DND-41 (cell line): ENCODE data around the gene AP4M1.
A peak's percentile ranks its signal among the peaks of the same experiment; 100 is the strongest.

Experiments used
- ATAC-seq: fragments of 200-7000 bp; cut with Tn5 transposase; 3 replicates; pipeline ENCODE4 v1.9.1; 2021; ENCODE audit warnings: low read depth; ENCODE audit not compliant: insufficient read depth
- DNase-seq: peaks from one replicate; pipeline ENCODE4 v3.0.0-alpha.2; 2020
- H2AFZ ChIP-seq: 2 replicates; pipeline ENCODE4 v1.6.0; 2012; ENCODE audit warnings: low read depth, low read length
- H3K27ac ChIP-seq: 2 replicates; pipeline ENCODE4 v1.5.1; 2012; ENCODE audit warnings: low read length, inconsistent platforms
- H3K27me3 ChIP-seq: fragments of 200-600 bp; sonication (generic); 2 replicates; pipeline ENCODE4 v1.6.0; 2012; ENCODE audit warnings: low read length, mild to moderate bottlenecking, inconsistent platforms; ENCODE audit not compliant: insufficient read depth, poor library complexity
- H3K36me3 ChIP-seq: 2 replicates; pipeline ENCODE4 v1.5.1; 2012; ENCODE audit warnings: low read length, inconsistent platforms; ENCODE audit not compliant: insufficient read depth
- H3K4me1 ChIP-seq: 2 replicates; pipeline ENCODE4 v1.5.1; 2012; ENCODE audit warnings: mild to moderate bottlenecking, low read length; ENCODE audit not compliant: insufficient read depth
- H3K4me2 ChIP-seq: 2 replicates; pipeline ENCODE4 v1.6.0; 2012; ENCODE audit warnings: mild to moderate bottlenecking, moderate library complexity, low read length, inconsistent platforms; ENCODE audit not compliant: insufficient read depth
- H3K4me3 ChIP-seq, 2 experiments: fragments of 200-600 bp in 1 of 2; shearing (Covaris generic) in 1 of 2; 2 replicates each; pipeline ENCODE4 v1.5.1; 2012 to 2016; ENCODE audit warnings: inconsistent platforms in 2 of 2, low read length in 2 of 2, mild to moderate bottlenecking in 2 of 2, low read depth in 1 of 2, moderate library complexity in 1 of 2
- H3K79me2 ChIP-seq: 2 replicates; pipeline ENCODE4 v1.6.0; 2012; ENCODE audit warnings: low read length, inconsistent platforms; ENCODE audit not compliant: insufficient read depth
- H3K9ac ChIP-seq: 2 replicates; pipeline ENCODE4 v1.6.0; 2012; ENCODE audit warnings: low read depth, mild to moderate bottlenecking, inconsistent platforms, low read length, moderate library complexity
- H3K9me3 ChIP-seq: 2 replicates; pipeline ENCODE4 v1.5.1; 2012; ENCODE audit warnings: low read length, moderate library complexity, mild to moderate bottlenecking, inconsistent platforms; ENCODE audit not compliant: insufficient read depth, severe bottlenecking
- H4K20me1 ChIP-seq: 2 replicates; pipeline ENCODE4 v1.6.0; 2012; ENCODE audit warnings: low read length; ENCODE audit not compliant: insufficient read depth
- EZH2 ChIP-seq: IDR thresholded peaks from 3 replicates; pipeline ENCODE4 v1.6.1; 2012; ENCODE audit warnings: borderline replicate concordance, low read depth, mild to moderate bottlenecking, moderate library complexity, low read length, inconsistent platforms; ENCODE audit not compliant: severe bottlenecking
- TF ChIP-seq, protein P1 (sequence below): IDR thresholded peaks from 2 replicates; pipeline ENCODE4 v1.5.1; 2012; ENCODE audit warnings: borderline replicate concordance, low read length, moderate library complexity, mild to moderate bottlenecking; ENCODE audit not compliant: poor library complexity, severe bottlenecking; ENCODE audit errors: extremely low read depth

The AP4M1 gene

DNA sequence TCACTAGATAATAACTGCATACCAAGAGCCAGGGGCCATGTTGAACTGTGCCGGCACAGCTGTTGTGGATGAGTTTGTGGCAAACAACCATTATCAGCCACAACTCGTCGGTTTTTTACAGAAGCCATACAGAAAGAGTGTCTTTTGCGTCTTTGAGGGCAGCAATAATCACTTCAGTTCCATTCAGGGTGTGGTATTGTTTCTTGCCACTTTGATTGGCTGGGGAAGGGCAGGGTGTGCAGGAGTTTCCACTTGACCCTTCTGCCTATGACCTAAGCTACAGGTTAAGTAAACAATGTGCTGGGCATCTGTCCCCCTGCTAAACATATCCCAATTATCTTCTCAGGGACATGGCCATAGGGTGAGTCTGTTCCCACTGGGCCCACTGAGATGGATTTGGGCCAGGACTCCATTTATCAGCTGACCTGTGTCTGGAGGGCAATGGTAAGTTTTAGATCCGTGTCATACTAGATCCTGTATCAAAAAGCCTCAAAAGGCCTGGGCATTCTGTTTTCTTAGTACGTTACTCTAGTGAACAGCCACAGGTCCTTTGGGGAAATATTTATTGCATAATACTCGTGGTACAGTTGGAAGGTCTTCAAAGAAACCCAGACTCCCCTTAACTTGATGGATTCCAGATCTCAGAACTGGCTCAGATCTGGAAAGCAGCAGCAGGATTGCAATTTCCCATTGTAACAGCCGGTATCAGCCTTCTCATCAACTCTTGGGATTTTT lies 35.8 kb upstream of the AP4M1 start:
- no peak overlapping the region for H3K4me3 ChIP-seq
- DNase-seq (no peak), ATAC-seq (no peak)
- no peaks in the 10 kb centered on the region for H3K79me2 ChIP-seq
- H3K27me3 ChIP-seq, result no peaks in the 10 kb centered on the region
- H2AFZ ChIP-seq, result no peak overlapping the region
- TF ChIP-seq, protein P1, sequence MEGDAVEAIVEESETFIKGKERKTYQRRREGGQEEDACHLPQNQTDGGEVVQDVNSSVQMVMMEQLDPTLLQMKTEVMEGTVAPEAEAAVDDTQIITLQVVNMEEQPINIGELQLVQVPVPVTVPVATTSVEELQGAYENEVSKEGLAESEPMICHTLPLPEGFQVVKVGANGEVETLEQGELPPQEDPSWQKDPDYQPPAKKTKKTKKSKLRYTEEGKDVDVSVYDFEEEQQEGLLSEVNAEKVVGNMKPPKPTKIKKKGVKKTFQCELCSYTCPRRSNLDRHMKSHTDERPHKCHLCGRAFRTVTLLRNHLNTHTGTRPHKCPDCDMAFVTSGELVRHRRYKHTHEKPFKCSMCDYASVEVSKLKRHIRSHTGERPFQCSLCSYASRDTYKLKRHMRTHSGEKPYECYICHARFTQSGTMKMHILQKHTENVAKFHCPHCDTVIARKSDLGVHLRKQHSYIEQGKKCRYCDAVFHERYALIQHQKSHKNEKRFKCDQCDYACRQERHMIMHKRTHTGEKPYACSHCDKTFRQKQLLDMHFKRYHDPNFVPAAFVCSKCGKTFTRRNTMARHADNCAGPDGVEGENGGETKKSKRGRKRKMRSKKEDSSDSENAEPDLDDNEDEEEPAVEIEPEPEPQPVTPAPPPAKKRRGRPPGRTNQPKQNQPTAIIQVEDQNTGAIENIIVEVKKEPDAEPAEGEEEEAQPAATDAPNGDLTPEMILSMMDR, result no peak
- TF ChIP-seq EZH2, result no peak
- no peak overlapping the region for H3K9ac ChIP-seq
- H3K4me1 ChIP-seq, result no peaks in the 10 kb centered on the region
- H3K27ac ChIP-seq, result no peak overlapping the region
- H3K36me3 ChIP-seq, result peaks cover 59% of the 10 kb centered on the region
- H3K9me3 ChIP-seq, result peaks cover 1% of the 10 kb centered on the region
- H4K20me1 ChIP-seq, result no peaks in the 10 kb centered on the region
- no peak overlapping the region for H3K4me2 ChIP-seq

DNA sequence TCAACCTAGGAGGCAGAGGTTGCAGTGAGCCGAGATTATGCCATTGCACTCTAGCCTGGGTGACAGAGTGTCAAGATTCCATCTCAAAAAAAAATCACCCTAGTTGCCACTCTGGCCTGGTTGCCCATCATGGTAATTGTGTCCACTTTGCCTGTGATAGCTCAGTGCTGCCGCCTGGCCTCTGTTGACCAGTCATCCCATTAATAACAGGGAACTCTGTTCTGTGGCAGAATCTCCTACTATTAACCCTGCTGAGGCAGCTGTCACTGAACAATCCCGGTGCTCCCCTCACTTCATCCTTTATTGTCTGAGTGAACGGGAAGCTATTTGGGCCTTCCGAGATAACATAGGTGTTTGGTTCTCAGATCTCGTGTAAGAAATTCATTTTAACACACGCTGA lies 34.5 kb upstream of the AP4M1 start:
- Histone ChIP-seq H3K4me2 (no peak overlapping the region), H3K79me2 (no peaks in the 10 kb centered on the region), H3K4me3 (no peak overlapping the region), H3K27ac (no peak overlapping the region), H3K4me1 (no peaks in the 10 kb centered on the region), H3K36me3 (peaks cover 65% of the 10 kb centered on the region), H3K27me3 (no peaks in the 10 kb centered on the region), H4K20me1 (no peaks in the 10 kb centered on the region), H2AFZ (no peak overlapping the region), H3K9ac (no peak overlapping the region), H3K9me3 (peaks cover 14% of the 10 kb centered on the region)
- TF ChIP-seq EZH2, result no peak
- TF ChIP-seq, protein P1, result no peak
- DNase-seq (no peak), ATAC-seq (0 out of 3 replicates have a peak, but pooled peaks have one; percentile 11)

DNA sequence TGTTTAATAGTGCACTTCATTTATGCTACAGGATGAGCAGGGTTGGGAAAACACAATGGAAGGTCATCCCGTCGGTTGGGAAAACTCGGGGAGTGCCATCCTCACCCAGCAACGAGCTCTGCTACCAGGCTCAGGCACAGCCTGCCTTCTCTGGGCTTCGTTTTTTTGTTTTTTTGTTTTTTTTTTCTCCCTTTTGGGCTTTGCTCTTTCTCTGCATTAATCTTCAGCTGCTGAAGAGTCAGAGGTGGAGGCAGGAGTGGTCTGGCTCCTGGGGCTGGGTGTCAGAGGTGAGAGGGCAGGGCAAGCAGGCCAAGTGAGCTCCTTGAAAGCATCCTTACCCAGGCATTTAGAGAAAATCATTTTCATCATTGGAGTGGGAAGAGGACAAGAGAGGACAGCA lies 31.5 kb upstream of the AP4M1 start:
- H3K4me3 ChIP-seq, result no peak overlapping the region
- H3K27ac ChIP-seq, result no peak overlapping the region
- DNase-seq (no peak), ATAC-seq (no peak)
- no peak overlapping the region for H2AFZ ChIP-seq
- no peaks in the 10 kb centered on the region for H3K27me3 ChIP-seq
- peaks cover 5% of the 10 kb centered on the region; the same call in 1 of the 2 replicates for H3K79me2 ChIP-seq
- H3K36me3 ChIP-seq, result peaks cover 77% of the 10 kb centered on the region
- H3K4me2 ChIP-seq, result no peak overlapping the region
- H3K9me3 ChIP-seq, result peaks cover 24% of the 10 kb centered on the region
- TF ChIP-seq EZH2, result no peak
- TF ChIP-seq, protein P1, result no peak
- no peaks in the 10 kb centered on the region for H4K20me1 ChIP-seq
- no peak overlapping the region for H3K9ac ChIP-seq
- H3K4me1 ChIP-seq, result no peaks in the 10 kb centered on the region
